Activated CD8-positive, alpha-beta memory T cell treated with anti-CD3 and anti-CD28 coated beads for 4 hours (primary cell): ENCODE results near the gene DIDO1.

ENCODE experiments used
- DNase-seq, 2 donors: peaks; one replicate each; pipeline ENCODE4 v3.0.0-alpha.2; 2020; ENCODE audit warnings: low read depth in 2 of 2

Gene DIDO1

DNA sequence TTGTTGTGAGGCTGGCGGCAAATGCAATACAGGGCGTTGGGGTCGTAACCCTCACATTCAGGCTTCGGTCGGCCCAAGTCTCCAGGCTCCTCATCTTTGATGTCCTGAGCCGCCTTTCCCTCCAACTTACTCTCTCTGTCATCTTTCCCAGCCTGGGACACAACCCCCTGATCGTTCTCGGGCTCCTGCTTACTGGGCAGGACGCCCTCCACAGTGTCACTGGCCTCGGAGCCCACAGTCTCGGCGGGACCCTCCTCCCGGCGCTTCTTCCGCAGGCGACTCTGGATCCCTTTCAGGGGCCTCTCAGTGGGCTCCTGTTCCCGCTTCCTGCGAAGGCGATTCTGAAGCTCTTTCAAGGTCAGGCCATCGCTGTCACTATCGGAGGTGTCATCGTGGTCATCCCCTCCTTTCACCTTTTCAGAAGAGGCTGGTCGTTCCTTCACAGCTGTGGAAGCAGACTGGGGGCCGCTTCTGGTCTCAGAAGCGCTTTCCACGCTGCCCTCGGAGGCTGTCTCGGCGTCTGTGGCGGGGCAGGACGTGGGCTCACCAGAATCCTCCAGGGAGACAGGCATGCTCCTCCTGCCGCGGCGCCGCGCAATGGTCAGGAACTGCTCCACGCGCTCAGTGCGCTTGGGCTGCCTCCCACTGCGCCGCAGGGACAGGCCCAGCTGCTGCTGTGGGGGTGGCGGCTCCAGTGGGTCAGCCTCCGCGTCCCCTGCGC, 15.4 kb downstream of the DIDO1 start:
- DNase-seq = no peak

DNA sequence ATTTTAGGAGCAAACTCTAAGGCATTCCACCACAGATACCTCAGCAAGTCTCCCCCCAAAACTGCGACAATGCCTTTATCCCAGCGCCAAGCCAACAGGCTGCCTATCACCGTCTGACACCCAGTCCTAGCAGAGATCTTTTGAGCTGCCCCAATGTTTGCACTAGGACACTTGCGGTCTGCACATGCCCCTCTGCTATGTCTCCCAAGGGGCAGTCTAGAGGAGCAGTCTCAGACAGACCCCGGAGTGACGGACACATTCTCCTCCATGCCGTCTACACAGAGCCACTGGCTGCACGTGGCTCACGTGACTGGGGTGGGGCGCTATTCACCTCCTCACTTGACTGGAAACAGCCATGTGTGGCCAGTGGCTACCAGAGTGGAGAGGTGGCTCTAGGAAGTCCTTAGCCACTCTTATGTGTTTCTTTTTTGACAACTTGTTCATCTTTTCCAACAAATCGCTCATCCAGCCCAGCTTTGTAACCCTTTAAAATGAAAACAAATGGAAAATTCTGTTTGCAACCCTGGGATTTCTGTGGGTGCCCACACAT, 16.0 kb downstream of the DIDO1 start:
- no peak for DNase-seq

DNA sequence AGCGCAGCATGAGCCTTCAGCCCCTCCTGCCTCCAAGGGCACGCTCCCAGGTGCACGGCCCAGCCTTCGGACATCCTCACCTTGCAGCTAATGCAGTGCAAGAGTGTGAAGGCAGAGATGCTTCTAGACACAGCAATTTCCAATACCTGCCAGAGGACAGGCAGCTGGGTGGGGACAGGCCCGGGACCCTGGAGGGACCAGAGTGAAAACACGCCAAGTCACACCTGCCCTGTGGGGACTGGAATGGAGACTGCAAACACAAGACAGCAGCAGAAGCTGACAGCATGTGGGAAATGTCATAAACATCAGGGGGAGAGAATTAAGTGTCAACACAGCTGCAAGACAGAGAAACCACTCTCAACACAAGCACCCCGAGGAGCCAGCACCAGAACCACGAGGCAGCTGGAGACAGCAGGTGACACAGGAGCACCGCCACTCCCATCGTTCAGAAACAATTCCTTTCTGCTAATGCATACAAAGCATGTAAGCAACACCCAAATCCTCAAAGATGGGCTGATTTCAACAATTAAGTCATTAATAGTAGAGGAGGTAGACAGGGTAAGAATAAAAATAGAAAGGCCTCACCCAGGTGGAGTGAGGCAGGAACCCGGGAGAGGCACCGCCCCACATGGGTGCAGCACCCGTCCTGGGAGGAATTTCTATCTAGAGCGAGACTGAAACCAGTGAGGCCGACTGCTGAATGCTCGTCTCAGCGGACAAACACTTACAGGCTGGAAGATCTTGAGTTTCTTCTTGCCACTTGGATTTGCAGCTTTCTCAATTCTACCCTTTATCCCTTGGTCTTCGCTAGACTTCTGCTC, 17.1 kb downstream of the DIDO1 start:
- no peak for DNase-seq

DNA sequence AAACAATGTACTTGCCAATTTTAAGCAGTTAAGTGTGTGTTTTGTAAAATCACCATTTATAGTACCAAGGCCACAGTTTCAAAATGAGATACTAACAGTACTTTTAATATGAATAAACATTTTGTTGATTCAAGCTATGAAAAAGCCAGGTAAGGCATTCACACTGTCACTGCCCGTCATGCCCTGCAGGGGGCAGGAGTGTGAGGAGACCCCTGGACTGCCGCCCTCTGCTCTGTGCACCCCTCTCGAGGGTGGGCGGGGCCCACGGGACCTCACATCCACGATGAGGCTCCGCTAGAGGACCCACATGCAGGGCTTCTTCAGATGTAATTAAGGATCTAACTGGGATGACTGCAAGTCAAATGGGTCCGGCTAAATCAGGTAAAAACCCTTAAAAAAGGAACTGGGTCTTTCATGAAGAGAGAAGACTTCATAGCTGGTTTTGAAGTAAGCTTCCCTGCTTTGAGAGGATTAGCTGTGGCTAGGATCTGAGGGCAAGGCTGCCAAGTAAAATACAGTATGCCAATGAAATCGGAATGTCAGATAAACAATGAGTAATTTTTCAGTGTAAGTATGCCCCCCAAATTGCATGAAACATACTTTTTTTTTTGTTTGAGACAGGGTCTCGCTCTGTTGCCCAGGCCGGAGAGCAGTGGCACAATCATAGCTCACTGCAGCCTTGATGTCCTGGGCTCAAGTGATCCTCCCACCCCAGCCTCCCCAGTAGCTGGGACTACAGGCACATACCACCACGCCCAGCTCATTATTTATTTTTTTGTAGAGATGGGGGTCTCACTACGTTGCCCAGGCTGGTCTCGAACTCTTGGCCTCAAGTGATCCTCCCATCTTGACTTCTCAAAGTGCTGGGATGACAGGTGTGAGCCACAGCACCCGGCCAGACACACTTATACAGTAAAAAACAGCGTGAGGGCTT, 18.7 kb downstream of the DIDO1 start:
- no peak for DNase-seq

DNA sequence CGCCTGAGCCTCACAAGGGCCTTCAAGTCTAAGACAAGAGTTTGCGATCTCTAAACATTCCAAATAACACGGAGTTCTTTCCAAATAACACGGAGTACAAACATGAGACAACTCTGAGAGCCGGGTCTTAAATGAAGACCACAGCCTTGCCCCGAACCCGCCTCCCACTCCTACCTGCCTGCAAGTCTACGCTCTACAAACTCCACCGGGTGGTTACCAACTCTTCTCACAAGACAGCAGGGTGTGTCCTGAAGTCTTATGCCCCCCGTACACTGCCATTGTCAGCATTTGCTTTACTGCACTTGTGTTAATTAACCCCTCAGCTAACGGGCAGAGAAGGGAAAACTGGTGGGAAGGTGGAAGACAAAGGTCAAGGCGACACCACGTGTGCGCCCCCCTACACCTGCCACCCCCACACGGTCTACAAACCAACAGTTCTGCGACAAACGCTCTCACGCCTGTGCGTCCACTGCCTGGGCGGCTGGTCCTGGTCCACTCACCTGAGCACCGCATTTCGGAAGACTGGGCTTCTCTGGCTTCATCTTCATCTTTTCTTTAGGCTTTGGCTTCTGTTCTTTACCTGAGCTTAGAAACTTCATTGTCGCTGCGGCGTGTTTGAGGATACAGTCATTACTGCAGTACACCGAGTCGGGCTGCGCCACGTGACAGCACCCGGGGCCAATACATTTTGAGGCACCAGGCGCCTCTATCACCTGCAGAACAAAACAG, 19.5 kb downstream of the DIDO1 start:
- DNase-seq = no peak

DNA sequence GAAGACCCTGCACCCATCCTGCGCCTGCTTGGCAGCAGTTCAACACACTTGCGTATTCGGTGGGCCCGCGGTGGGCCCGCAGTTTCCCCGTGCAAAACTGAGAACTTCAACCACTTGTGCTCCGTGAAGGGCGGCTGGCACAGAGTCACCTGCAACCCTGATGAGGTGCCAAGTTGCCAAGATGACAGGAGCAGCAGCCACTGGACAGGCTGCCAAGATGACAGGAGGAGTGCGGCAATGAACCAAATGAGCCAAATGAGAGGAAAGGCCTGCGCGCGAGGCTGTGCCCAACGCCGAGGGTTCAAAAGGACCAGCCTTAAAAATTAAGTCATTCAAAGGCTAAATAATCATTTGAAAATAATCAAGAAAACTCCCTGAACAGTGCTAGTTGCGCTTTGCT, 20.1 kb downstream of the DIDO1 start:
- DNase-seq = no peak

DNA sequence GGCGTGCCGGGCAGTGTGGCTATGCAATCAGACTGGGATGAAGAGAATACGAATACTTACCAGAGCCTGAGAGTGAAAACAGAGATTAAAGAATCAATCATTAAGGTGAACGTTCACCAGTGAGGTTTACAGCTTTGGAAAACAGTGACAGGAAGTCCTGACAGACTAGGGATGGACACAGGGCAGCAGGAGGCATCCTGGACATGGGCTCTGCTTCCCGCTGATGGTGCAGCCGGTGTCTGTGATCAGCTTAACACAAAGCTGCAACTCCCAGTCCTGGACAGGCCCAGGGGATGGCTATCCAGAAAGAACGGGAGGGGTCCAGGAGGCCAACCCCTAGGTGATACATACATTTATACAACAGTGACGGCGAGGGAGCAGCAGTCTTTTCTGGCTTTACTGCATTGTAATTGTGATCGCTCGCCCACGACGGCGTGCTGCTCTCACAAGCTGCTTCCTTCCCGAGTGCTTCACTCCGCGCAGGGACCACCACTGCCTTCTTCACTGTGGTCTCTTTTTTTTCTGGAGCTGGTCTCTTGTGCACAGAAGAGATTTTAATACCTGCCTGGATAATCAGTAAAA, 20.7 kb downstream of the DIDO1 start:
- DNase-seq = no peak

DNA sequence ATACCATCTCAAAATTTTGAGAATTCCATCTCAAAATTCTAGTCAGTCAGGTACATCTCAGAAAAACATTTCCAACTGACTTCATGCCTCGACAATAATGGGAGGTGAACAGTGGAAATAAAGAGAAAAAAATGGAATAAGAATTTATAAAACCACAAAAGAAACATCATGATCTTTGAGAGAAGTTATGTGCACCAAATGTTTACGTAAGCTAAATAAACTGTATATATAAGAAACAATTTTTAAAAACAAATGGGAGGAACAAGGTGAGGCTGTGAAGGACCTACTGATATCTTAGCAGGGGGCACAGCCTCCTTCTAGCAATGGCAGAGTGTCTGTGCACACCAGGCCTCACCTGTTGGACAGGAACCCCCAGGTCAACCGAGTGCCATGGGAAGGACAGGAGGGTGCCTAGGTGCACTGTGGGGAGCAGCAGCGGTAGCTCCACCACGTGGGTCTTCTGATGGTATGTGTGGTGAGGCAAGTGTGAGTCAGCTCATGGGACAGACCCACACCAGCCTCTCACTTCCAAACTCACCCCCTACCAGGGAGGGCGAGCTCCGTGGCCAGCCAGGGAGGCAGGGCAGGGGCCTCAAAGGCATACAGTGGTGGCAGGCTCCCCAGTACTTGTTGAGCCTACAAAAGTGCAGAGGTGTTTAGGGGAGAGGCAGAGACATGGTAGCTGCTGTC, 23.2 kb downstream of the DIDO1 start:
- no peak for DNase-seq

DNA sequence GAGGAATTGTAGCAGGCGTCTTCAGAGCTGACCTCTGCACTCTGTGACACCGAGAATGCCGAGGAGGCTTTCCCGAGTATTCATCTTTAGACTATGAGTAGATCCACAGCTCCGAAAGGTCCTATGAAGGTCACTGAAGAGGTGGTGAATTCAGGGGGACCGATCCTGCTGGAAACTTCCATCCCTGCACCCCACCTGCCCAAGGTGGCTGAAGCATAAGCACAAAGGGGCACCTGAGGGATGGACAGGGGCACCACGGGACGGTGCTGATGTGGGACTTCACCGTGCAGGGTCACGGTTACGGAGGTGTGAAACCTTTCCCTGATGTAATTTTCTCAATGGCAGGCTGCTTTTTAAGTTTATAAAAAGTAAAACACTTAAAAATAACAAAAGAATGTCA, 24.4 kb downstream of the DIDO1 start:
- no peak for DNase-seq

DNA sequence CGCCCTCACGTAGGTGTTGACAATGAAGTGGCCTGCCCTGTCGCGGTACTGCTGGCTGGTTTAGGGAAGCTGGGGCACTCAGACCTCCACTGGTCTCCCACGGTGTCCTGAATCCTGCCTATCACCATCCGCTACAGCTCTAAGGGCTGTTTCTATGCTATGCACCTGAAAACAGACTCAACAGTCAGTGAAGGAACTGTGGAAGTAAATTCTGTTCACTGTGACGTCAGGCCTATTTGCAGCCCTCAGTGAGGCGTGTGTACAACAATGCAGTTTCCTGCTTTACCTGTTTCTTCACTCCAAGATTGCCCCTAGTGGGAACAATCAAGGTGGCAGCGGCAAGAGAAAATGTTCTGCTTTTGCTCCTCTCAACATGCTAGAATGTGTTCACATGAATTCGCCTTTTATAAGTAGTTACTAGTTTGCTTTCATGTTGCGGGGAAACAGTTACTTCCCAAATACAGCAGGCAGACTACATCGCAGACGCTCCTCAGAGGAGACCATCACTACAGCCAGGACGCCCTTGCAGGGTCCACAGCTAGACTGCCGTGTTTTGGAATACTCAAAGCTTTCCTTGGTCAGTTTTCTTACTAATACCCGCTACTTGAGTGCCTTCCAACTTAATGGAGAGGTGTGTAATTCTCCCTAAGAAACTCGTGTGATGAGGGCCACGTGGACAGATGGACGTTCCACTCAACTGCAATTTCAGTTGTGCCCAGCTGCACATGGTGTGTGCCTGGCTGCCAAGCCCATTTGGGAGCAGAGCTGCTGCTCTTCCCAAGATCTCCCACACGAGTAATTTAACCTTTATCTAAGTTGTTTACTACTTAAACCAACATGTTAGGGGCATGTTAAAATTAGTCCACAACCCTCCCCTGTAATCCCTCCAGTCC, 25.4 kb downstream of the DIDO1 start:
- DNase-seq = no peak

DNA sequence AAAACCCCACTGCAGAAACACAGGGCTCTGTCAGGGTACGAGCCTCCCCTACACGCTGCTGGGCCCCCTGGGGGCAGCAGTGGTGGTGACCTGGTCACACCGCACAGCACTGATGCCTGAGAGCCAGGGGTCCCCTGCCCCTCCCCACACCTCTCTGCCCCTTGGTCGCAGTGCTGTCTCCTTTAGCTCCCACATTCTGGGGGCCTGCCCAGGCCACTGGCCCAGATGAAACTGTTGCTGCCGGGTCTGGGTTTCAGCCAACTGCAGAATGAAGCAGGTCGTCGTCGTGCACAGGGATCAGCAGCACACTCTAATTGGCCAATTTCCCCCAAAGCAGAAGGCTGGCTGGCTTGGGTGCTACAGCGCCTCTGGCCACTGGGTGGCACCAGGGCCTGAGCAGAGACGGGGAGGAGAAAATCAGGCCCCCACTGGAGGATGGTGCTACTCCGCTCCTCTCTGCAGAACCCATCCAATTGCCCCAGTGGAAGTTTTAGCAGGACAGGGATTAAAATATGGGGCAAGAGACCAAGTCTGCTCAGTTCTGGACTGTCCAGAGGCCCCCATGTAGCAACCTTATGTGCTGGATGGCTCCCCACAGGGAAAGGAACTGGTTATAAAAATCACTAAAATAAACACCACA, 26.1 kb downstream of the DIDO1 start:
- DNase-seq = peak; percentile 51 to 53

DNA sequence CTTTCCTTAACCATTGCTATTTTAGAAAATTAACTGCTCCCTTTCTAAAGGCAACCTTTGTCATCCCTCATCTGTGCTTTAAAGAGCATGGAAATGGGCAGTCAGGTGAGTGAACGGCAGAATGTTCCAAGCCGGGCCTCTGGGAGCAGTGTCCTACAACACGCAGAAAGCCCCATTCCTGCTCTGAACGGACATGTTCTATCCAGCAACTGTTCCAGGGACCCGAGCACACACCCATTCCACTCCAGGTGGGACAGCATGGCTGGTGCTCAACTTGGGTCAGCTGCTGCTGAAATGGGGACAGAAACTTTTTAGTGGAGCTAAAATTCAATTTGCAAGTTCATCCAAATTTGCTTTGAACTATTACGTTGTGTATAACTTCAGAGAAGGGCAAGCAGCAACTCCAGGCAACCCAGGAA, 26.7 kb downstream of the DIDO1 start:
- no peak for DNase-seq

DNA sequence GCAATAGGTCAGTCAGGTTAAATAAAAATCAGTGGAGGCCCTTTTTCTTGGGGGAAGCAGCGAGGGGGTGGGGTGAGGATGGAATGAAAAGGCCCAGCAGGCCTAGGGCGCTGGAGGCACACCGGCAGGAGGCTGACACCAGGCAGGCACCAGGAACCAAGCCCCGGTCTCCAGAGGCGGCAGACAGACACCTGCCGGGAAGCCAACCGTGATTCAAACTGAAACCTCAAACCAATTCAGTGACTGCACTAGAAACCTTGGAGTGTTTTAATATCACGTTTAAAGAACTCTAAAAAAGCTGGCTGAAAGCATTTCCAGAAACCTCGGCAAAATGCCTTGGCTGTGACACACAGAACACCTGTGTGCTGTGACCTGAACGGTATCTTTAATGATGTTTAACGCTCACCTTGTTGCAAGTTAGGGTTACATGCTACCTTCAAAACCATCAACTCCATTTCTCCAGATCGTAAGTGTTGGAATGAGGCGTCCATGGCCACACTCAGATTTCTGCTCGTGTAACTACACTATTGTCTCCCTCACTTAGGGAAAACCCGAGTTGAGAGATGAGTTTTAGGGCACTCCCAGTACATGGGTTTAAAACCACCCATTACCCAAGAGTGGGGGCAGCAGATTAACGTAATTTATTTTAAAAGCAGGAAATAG, 27.2 kb downstream of the DIDO1 start:
- no peak for DNase-seq

DNA sequence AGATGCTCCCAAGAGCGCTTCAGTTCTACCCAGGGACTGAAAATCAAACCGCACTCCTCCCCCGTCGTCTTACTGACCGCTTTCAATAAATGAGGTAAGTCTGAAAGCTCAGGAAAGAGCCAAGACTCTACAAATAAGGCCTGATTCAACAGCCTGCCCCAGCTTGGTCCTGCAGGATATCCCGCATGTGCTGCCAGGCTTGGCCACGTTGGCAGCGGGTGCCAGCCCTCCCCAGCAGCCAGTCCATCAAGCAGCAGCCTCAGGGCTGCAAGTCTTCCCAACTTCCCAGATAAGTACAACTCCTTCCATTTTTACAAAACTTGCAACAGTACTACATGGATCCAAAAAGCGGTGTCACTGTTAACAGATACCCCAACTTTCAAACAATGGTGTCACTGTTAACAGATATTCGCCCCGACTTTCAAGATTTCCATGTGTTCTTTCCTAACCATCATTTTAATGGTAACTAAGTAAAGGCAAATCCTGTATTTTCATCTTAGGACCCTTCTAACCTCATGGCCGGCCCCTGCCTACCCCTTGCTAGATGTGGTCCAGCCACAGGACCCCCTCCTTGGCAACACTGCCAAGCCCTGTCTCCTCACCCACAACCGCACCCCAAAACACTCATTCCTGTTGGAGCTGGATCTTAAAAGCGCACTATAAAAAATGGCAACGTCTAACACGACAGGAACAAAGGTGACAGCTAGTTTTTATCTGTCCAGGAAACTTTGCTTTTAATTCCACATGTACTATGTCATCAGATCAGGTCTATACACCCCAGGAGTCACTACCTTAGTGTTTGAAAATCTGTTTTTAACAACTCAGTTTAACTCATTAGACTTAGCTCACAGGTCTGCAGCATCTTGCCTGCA, 28.0 kb downstream of the DIDO1 start:
- no peak for DNase-seq

DNA sequence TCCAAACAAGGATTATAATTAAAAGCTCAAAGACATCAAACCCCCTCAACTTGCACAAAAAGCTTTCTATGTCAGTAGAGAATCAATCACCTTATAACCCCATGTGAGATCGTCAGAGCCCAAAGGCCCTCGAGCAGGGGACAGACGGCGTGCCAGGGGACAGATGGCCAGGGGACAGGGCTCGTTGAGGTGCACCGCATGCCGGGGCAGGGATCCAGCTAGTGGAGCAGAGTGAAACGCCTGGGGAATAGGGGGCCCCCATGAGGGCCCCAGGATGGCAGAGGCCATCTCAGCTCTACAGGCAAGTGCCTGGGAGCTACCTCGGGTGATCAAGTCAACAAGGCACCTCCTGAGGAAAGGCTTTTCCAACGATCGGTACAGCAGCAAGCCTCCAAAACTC, 28.6 kb downstream of the DIDO1 start:
- no peak for DNase-seq

DNA sequence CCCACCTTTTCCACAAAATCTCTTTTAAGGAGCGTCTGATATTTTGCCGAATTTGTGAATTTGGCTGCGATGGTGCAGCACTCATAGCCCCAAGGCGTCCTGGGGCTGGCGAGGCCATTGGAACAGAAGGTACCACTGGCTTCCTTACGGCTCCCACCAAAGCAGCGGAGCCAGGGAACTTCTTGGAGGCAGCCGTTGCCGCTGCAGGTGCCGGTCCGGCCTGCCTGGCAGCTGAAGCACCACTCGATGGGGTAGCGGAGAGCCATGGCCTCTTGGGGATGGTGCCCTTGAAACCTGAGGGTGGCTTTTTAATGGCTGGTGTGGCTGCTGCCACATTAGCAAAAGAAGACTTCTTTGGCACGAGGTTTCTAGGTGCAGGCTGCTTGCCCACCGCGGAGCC, 29.8 kb downstream of the DIDO1 start:
- DNase-seq = no peak

DNA sequence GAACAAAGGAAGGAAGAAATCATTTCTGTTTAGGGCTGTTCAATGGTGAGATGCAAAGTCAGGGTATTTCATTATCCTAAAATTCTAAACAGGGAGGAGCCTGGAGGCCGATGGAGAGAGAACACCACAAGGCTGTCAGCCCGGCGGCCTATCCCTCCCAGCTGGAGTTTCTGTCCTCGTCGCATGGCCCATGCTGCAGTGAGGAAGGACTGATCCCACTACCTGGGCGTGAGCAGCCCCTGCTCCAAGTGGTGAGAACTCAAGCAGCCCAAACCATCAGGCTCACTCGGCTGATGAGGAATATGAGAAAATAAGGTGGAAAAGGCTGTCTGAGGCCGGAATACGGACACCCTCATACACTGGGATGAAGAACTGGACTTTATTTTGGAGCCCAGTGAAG, 30.8 kb downstream of the DIDO1 start:
- no peak for DNase-seq
